GM12878 (cell line): Measurements from ENCODE around the gene CTPS1. TPM values are rescaled to one million over a fixed set of nuclear protein-coding genes. Genes with fewer than 3 reads are reported as not detected.

ENCODE experiments used
- ATAC-seq: fragments of 200-7000 bp; cut with Tn5 transposase; 3 replicates; pipeline ENCODE4 v1.9.1; 2020; ENCODE audit warnings: mild to moderate bottlenecking, moderate library complexity
- BruUV-seq: library from RNA; stranded (reverse); fragments of 400-500 nt; replicated peaks from 2 replicates; lab custom pipeline; 2021; lab: Mats Ljungman, UMichigan
- CTCF ChIA-PET: fragments of 300-600 bp; sonication (Branson Sonifier 250); formaldehyde crosslinking; extraction: SDS; loops from one replicate; lab custom pipeline; 2021; ENCODE audit warnings: inconsistent platforms; lab: Yijun Ruan, JAX
- POLR2A ChIA-PET: fragments of 350-600 bp; formaldehyde crosslinking; extraction: SDS; loops from one replicate; lab custom pipeline; 2021; ENCODE audit warnings: inconsistent platforms; lab: Charles Lee
- RAD21 ChIA-PET: fragments of 300-600 bp; sonication (Branson Sonifier 250); formaldehyde crosslinking; loops from one replicate; lab custom pipeline; 2023; ENCODE audit warnings: antibody characterized with exemption; ENCODE audit not compliant: unreplicated experiment; lab: Charles Lee
- SMC1A ChIA-PET: fragments of 300-600 bp; sonication (Branson Sonifier 250); formaldehyde crosslinking; loops from one replicate; lab custom pipeline; 2023; ENCODE audit not compliant: unreplicated experiment, uncharacterized antibody; lab: Charles Lee
- DNase-seq: peaks from one replicate; pipeline ENCODE4 v3.0.0-alpha.2; 2011; ENCODE audit warnings: low read depth, low spot score
- FAIRE-seq: peaks from 3 replicates; lab custom pipeline; 2011; peaks lifted over from hg19 to GRCh38; lab: Jason Lieb, UNC
- H2AFZ ChIP-seq: 2 replicates; pipeline ENCODE4 v1.6.0; 2011; ENCODE audit warnings: low read depth, low read length, control low read depth; ENCODE audit not compliant: control insufficient read depth
- H3K27ac ChIP-seq: 2 replicates; pipeline ENCODE4 v1.5.1; 2011; ENCODE audit warnings: control low read depth; ENCODE audit not compliant: control insufficient read depth, insufficient read depth
- H3K27me3 ChIP-seq, 2 experiments: replicated peaks in 1 of 2; 2 replicates each; pipeline versions ENCODE4 v1.6.0 to v1.6.1; 2011; ENCODE audit warnings: low read length in 1 of 2; ENCODE audit not compliant: control insufficient read depth in 2 of 2, insufficient read depth in 2 of 2
- H3K36me3 ChIP-seq, 2 experiments: 2 replicates each; pipeline ENCODE4 v1.5.1; 2011; ENCODE audit warnings: low read length in 1 of 2; ENCODE audit not compliant: control insufficient read depth in 2 of 2, insufficient read depth in 2 of 2
- H3K4me1 ChIP-seq: 2 replicates; pipeline ENCODE4 v1.6.1; 2011; ENCODE audit warnings: mild to moderate bottlenecking, low read length, moderate library complexity, mixed read lengths; ENCODE audit not compliant: control insufficient read depth, insufficient read depth
- H3K4me2 ChIP-seq: 2 replicates; pipeline ENCODE4 v1.6.0; 2011; ENCODE audit warnings: control low read depth; ENCODE audit not compliant: control insufficient read depth, insufficient read depth
- H3K4me3 ChIP-seq: fragments of 200-600 bp; sonication (generic); 2 replicates; pipeline ENCODE4 v1.5.1; 2016
- H3K79me2 ChIP-seq: 2 replicates; pipeline ENCODE4 v1.6.0; 2011; ENCODE audit warnings: low read length; ENCODE audit not compliant: control insufficient read depth, insufficient read depth
- H3K9ac ChIP-seq: 2 replicates; pipeline ENCODE4 v1.8.0; 2011; ENCODE audit warnings: low read length, control low read depth, mixed read lengths; ENCODE audit not compliant: control insufficient read depth, insufficient read depth
- H3K9me3 ChIP-seq: replicated peaks from 3 replicates; pipeline ENCODE4 v1.5.1; 2011; ENCODE audit warnings: mild to moderate bottlenecking, low read length; ENCODE audit not compliant: control insufficient read depth, insufficient read depth
- H4K20me1 ChIP-seq: 2 replicates; pipeline ENCODE4 v1.6.0; 2011; ENCODE audit not compliant: control insufficient read depth, insufficient read depth
- BHLHE40 ChIP-seq, 2 experiments: fragments of 450-650 bp in 1 of 2; IDR thresholded peaks; 2 replicates each; pipeline ENCODE4 v1.6.1; 2011 to 2017; ENCODE audit warnings: low read depth in 2 of 2, borderline replicate concordance in 1 of 2, improper control_type of control experiment in 1 of 2, low read length in 1 of 2, mild to moderate bottlenecking in 1 of 2
- CREM ChIP-seq: IDR thresholded peaks from 2 replicates; pipeline ENCODE4 v1.6.1; 2014; ENCODE audit warnings: antibody characterized with exemption, low read depth
- IKZF2 ChIP-seq, 2 experiments: fragments of 450-650 bp; IDR thresholded peaks; 2 replicates each; pipeline ENCODE4 v1.6.1; 2017; ENCODE audit warnings: mild to moderate bottlenecking in 2 of 2, moderate library complexity in 2 of 2
- MXI1 ChIP-seq: fragments of 150-350 bp; IDR thresholded peaks from 2 replicates; pipeline ENCODE4 v1.6.1; 2011; ENCODE audit warnings: low read depth, mild to moderate bottlenecking, inconsistent platforms, low read length, improper control_type of control experiment
- NKRF ChIP-seq: fragments of 450-650 bp; conservative IDR thresholded peaks from 2 replicates; pipeline ENCODE4 v1.6.1; 2017; ENCODE audit warnings: mild to moderate bottlenecking, moderate library complexity
- SKIL ChIP-seq: fragments of 450-650 bp; IDR thresholded peaks from 2 replicates; pipeline ENCODE4 v1.6.1; 2017; ENCODE audit warnings: mild to moderate bottlenecking, low read depth, inconsistent platforms; ENCODE audit not compliant: poor library complexity, severe bottlenecking
- SMARCA5 ChIP-seq: fragments of 450-650 bp; IDR thresholded peaks from 2 replicates; pipeline ENCODE4 v1.6.1; 2017; ENCODE audit warnings: mild to moderate bottlenecking
- SRF ChIP-seq, 2 experiments: IDR thresholded peaks; 2 replicates each; pipeline ENCODE4 v1.6.1; 2011; ENCODE audit warnings: low read depth in 2 of 2, low read length in 2 of 2, mild to moderate bottlenecking in 1 of 2, moderate library complexity in 1 of 2
- WGBS: methylation state at CpG from one replicate; pipeline ENCODE4 v1.1.6; 2016; ENCODE audit warnings: low lambda C conversion rate; ENCODE audit not compliant: insufficient replicate concordance, insufficient coverage; ENCODE audit errors: missing lambda C conversion rate; 5-methylcytosine and 5-hydroxymethylcytosine counted together
- in situ Hi-C: fragments of 300-500 bp; cut with MboI; formaldehyde crosslinking; loops from 9 replicates; pipeline ENCODE4 v1.14.3; 2018; ENCODE audit warnings: mixed read lengths
- intact Hi-C: fragments of 100-400 bp; cut with micrococcal nuclease; formaldehyde crosslinking; loops from one replicate; pipeline ENCODE4 v1.14.2; 2022; ENCODE audit not compliant: unreplicated experiment
- polyA plus RNA-seq, 11 experiments: library from polyadenylated mRNA; depleted of rRNA in 4 of 11; unstranded in 6 of 11; stranded (reverse) in 5 of 11; fragments of >200 nt; fragmentation: Nextera tagmentation in 4 of 11; fragmentation: Illumina TruSeq in 1 of 11; extraction: Ambion mirVana in 4 of 11; extraction: Trizol in 1 of 11; gene quantifications; 1 replicate in 1 of 11; 2 replicates in 10 of 11; pipeline versions ENCODE4 v1.2.1 to v1.2.3, GENCODE V29; 2011 to 2016; ENCODE audit warnings: inconsistent platforms in 2 of 11, missing spikeins in 2 of 11, low read depth in 1 of 11
- total RNA-seq, 4 experiments: library from RNA; depleted of rRNA in 3 of 4; stranded (reverse); fragments of >200 nt in 3 of 4; fragmentation: Illumina TruSeq in 1 of 4; extraction: Trizol in 1 of 4; gene quantifications; 2 replicates each; pipeline versions ENCODE4 v1.2.1 to v1.2.3, GENCODE V29; 2013 to 2021
- TF ChIP-seq, protein P1 (sequence below): IDR thresholded peaks from 2 replicates; pipeline ENCODE4 v1.6.1; 2011; ENCODE audit warnings: borderline replicate concordance, low read depth, mild to moderate bottlenecking, moderate library complexity, mixed read lengths, low read length; ENCODE audit not compliant: insufficient read depth; ENCODE audit errors: extremely low read length

CTPS1 gene
- total and polyA plus RNA-seq, 10 of the 15 experiments (the other 5 are each of a cell fraction or from before 2014, with no cell fraction given), result 27.5 to 106 (median 62.8) TPM

GRCh38 chr1:40971966-40972365 lies 7.5 kb upstream of the CTPS1 start:
- intact Hi-C loops, result no loop called here
- no TSS peak for BruUV-seq
- RAD21 ChIA-PET, result no interaction called here

More at GRCh38 chr1:40971966-40972365, 7.5 kb upstream of the CTPS1 start:
- Histone ChIP-seq H3K4me1 (no peaks in the 10 kb centered on the region), H3K36me3 (no peaks in the 10 kb centered on the region), H3K9ac (no peak overlapping the region), H3K4me2 (no peak overlapping the region), H3K27ac (no peak overlapping the region), H2AFZ (no peak overlapping the region), H3K79me2 (no peaks in the 10 kb centered on the region), H3K4me3 (no peak overlapping the region), H4K20me1 (no peaks in the 10 kb centered on the region), H3K27me3 (no peaks in the 10 kb centered on the region), H3K9me3 (no peaks in the 10 kb centered on the region)
- ATAC-seq, result no peak
- SMC1A ChIA-PET, result interaction anchor here (0.6 to 0.7 kb wide), 2 partner anchors 19 to 193 kb away, joined by 3 read pairs; no protein-coding TSS in a partner anchor
- no peak for TF ChIP-seq SKIL
- TF ChIP-seq MXI1, result no peak
- no peak for TF ChIP-seq NKRF
- no peak for TF ChIP-seq CREM
- no peak for TF ChIP-seq IKZF2 (IDR thresholded peaks at IDR 0.05)
- no peak for TF ChIP-seq SMARCA5
- TF ChIP-seq SRF (IDR thresholded peaks at IDR 0.05; ENCODE audit: low read depth in 2 of 2, low read length in 2 of 2), result no peak
- no peak for TF ChIP-seq BHLHE40 (IDR thresholded peaks at IDR 0.05; ENCODE audit: borderline replicate concordance in 1 of 2, low read depth in 2 of 2, low read length in 1 of 2)
- TF ChIP-seq, protein P1, sequence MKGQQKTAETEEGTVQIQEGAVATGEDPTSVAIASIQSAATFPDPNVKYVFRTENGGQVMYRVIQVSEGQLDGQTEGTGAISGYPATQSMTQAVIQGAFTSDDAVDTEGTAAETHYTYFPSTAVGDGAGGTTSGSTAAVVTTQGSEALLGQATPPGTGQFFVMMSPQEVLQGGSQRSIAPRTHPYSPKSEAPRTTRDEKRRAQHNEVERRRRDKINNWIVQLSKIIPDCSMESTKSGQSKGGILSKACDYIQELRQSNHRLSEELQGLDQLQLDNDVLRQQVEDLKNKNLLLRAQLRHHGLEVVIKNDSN, result no peak
- in situ Hi-C loops, result no loop called here
- WGBS, result 0% methylated on average over 1 of the region's 1 CpG
- no peak for DNase-seq
- POLR2A ChIA-PET, result interaction anchor here (0.7 kb wide), 1 partner anchor 138 kb away, joined by 9 read pairs; no protein-coding TSS in a partner anchor
- no peak for FAIRE-seq
- CTCF ChIA-PET, result interaction anchor here (0.6 to 1.6 kb wide), 3 partner anchors 19 to 125 kb away, joined by 3 read pairs; no protein-coding TSS in a partner anchor
